Uterus (tissue), 4 donors: ENCODE measurements around the gene VARS2. TPM values are rescaled to one million over a fixed set of nuclear protein-coding genes. Genes with fewer than 3 reads are reported as not detected.

ENCODE experiments used
- DNase-seq, 2 donors: peaks; one replicate each; pipeline ENCODE4 v3.0.0-alpha.2; 2019 to 2020
- H3K27ac ChIP-seq, 2 donors: fragments of 200-600 bp; sonication (generic); 1 replicate in 1 of 2; 2 replicates in 1 of 2; pipeline ENCODE4 v1.5.1; 2016 to 2018
- H3K27me3 ChIP-seq, 2 donors: fragments of 200-600 bp; sonication (generic); one replicate each; pipeline ENCODE4 v1.5.1; 2018 to 2019; ENCODE audit warnings: control low read depth in 1 of 2
- H3K36me3 ChIP-seq, 2 donors: fragments of 200-600 bp; sonication (generic); one replicate each; pipeline ENCODE4 v1.5.1; 2019; ENCODE audit warnings: control low read depth in 1 of 2
- H3K4me1 ChIP-seq, 2 donors: fragments of 200-600 bp; sonication (generic); one replicate each; pipeline ENCODE4 v1.5.1; 2018 to 2019; ENCODE audit warnings: control low read depth in 1 of 2
- H3K4me3 ChIP-seq, 2 donors: fragments of 200-600 bp; sonication (generic); 1 replicate in 1 of 2; 2 replicates in 1 of 2; pipeline ENCODE4 v1.5.1; 2018 to 2019; ENCODE audit warnings: mild to moderate bottlenecking in 1 of 2
- H3K9me3 ChIP-seq, 2 donors: fragments of 200-600 bp; sonication (generic); one replicate each; pipeline ENCODE4 v1.5.1; 2019; ENCODE audit warnings: control low read depth in 1 of 2
- POLR2A ChIP-seq, 2 donors: fragments of 450-650 bp; IDR thresholded peaks; one replicate each; pipeline ENCODE4 v1.6.1; 2016; ENCODE audit warnings: antibody characterized with exemption in 2 of 2, mild to moderate bottlenecking in 1 of 2, moderate library complexity in 1 of 2
- intact Hi-C: fragments of 100-400 bp; cut with DNase I; formaldehyde crosslinking; loops from one replicate; pipeline ENCODE4 v1.15.1; 2023; ENCODE audit warnings: low total_unique reads
- total RNA-seq, 4 donors: library from RNA; depleted of rRNA in 3 of 4; stranded (reverse); fragments of >200 nt in 3 of 4; gene quantifications; one replicate each; pipeline versions ENCODE4 v1.1.0 to v1.2.4, GENCODE V29; 2014 to 2023
- TF ChIP-seq, protein P1 (sequence below), 4 experiments: fragments of 200-600 bp in 2 of 4; fragments of 450-650 bp in 2 of 4; sonication (generic) in 2 of 4; IDR thresholded peaks; one replicate each; pipeline ENCODE4 v1.5.1; 2016 to 2019; ENCODE audit warnings: antibody characterized with exemption in 4 of 4, mild to moderate bottlenecking in 2 of 4, moderate library complexity in 1 of 4
- donor health status: DM: yes; HTN: yes; CAD: no.

The VARS2 gene
- total RNA-seq, 4 donors from 2014 or later = 12.6 to 34.2 (median 22.4) TPM

DNA sequence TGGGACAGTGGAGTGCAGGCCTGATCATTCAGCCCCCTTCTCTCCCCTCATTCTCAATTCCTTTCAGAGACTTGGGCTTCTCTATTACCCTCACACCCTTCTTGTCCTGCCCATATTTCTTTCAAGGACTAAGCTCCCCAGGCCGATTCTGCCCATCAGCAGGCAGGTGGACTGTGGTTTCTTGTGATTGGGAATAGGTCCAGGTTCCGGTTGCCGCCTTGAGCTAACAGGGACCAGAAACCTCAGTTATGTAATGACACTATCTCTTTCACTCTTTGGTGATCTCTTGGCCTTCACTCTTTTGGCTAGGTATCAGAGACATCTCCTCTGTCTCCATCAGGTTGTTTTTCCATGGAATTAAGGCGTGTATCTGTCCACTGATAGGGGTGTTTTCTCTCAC is 33.2 kb downstream of the VARS2 start:
- TF ChIP-seq, protein P1, sequence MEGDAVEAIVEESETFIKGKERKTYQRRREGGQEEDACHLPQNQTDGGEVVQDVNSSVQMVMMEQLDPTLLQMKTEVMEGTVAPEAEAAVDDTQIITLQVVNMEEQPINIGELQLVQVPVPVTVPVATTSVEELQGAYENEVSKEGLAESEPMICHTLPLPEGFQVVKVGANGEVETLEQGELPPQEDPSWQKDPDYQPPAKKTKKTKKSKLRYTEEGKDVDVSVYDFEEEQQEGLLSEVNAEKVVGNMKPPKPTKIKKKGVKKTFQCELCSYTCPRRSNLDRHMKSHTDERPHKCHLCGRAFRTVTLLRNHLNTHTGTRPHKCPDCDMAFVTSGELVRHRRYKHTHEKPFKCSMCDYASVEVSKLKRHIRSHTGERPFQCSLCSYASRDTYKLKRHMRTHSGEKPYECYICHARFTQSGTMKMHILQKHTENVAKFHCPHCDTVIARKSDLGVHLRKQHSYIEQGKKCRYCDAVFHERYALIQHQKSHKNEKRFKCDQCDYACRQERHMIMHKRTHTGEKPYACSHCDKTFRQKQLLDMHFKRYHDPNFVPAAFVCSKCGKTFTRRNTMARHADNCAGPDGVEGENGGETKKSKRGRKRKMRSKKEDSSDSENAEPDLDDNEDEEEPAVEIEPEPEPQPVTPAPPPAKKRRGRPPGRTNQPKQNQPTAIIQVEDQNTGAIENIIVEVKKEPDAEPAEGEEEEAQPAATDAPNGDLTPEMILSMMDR (IDR thresholded peaks at IDR 0.05) = no peak
- no peak for TF ChIP-seq POLR2A (IDR thresholded peaks at IDR 0.05)
- intact Hi-C loops = no loop called here
- no peak for DNase-seq
- no peak overlapping the region for H3K27ac ChIP-seq
- H3K36me3 ChIP-seq = no peaks in the 10 kb centered on the region
- no peak overlapping the region for H3K4me3 ChIP-seq
- H3K4me1 ChIP-seq = no peaks in the 10 kb centered on the region
- H3K9me3 ChIP-seq = no peaks in the 10 kb centered on the region
- H3K27me3 ChIP-seq = no peaks in the 10 kb centered on the region

DNA sequence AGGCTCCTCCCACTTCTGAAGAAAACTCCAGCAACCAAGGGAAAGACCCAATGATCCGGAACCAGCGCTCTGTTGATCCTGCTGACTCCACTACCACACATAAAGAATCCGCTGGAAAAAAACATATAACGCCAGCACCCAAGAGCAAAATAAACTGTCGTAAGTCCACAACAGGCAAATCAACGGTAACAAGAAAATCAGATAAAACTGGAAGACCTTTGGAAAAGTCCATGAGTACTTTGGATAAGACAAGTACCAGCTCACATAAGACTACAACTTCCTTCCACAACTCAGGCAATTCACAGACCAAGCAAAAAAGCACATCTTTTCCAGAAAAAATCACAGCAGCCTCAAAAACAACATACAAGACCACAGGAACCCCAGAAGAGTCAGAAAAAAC is 34.8 kb downstream of the VARS2 start:
- Histone ChIP-seq H3K4me1 (no peaks in the 10 kb centered on the region), H3K36me3 (no peaks in the 10 kb centered on the region), H3K27me3 (no peaks in the 10 kb centered on the region), H3K4me3 (no peak overlapping the region), H3K9me3 (no peaks in the 10 kb centered on the region), H3K27ac (no peak overlapping the region)
- DNase-seq = no peak
- intact Hi-C loops = no loop called here
- no peak for TF ChIP-seq POLR2A (IDR thresholded peaks at IDR 0.05)

GRCh38 chr6:30951907-30952469 is 38.0 kb downstream of the VARS2 start:
- Histone ChIP-seq H3K27me3 (no peaks in the 10 kb centered on the region), H3K36me3 (no peaks in the 10 kb centered on the region), H3K27ac (no peak overlapping the region), H3K4me1 (no peaks in the 10 kb centered on the region), H3K9me3 (no peaks in the 10 kb centered on the region), H3K4me3 (no peak overlapping the region)
- DNase-seq = no peak
- intact Hi-C loops = no loop called here
- TF ChIP-seq, protein P1 (IDR thresholded peaks at IDR 0.05) = no peak
- no peak for TF ChIP-seq POLR2A (IDR thresholded peaks at IDR 0.05)

GRCh38 chr6:30954631-30955366 is 40.8 kb downstream of the VARS2 start:
- intact Hi-C loops = no loop called here
- DNase-seq = no peak
- Histone ChIP-seq H3K4me1 (no peaks in the 10 kb centered on the region), H3K9me3 (no peaks in the 10 kb centered on the region), H3K27me3 (no peaks in the 10 kb centered on the region), H3K4me3 (peak overlapping the region; percentile 33 to 43), H3K27ac (peak overlapping the region in 1 of 2 donors; percentile 36), H3K36me3 (no peaks in the 10 kb centered on the region)
- no peak for TF ChIP-seq POLR2A (IDR thresholded peaks at IDR 0.05)
- TF ChIP-seq, protein P1 (IDR thresholded peaks at IDR 0.05) = no peak

DNA sequence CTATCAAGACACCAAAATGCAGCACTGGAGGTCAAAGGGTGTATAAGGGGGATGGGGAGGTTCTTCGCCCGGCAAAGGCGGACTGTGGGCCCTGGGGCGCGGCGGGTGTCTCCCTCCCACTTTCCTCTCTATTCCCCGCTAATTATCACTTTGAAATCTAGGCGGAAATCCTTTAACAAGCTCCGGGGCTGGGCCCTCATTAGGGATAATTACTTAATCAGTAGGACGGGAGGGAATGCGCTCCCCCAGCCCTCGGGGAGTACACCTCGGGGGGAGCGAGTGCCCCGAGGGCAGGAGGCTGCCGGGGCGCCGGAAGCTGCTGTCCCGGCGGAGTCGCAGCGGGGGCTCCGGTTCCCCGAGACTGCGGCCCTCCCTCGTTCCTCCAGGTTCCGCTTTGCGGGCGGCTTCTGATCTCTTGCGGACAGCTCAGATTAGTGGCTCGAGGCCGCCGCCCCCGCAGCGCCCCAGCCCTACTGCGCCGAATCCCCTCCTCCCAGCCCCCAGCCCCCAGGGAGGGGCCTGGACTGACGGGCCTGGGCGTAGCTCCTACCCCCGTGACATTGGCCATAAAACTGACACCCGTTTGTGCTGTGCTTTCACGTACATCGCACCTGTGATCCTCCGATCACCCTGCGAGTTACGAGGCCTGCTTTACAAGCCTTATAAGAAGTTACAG is 41.5 kb downstream of the VARS2 start:
- Histone ChIP-seq H3K27ac (peak overlapping the region; percentile 36 to 43), H3K27me3 (no peaks in the 10 kb centered on the region), H3K36me3 (no peaks in the 10 kb centered on the region), H3K9me3 (no peaks in the 10 kb centered on the region), H3K4me1 (no peaks in the 10 kb centered on the region), H3K4me3 (peak overlapping the region; percentile 33 to 43)
- no peak for TF ChIP-seq POLR2A (IDR thresholded peaks at IDR 0.05)
- TF ChIP-seq, protein P1 (IDR thresholded peaks at IDR 0.05) = no peak
- DNase-seq = peak; percentile 42 to 76
- intact Hi-C loops = no loop called here
